Osteoblast (primary cell): ENCODE data around the gene NPPA. TPM values are rescaled to one million over a fixed set of nuclear protein-coding genes. Genes with fewer than 3 reads are reported as not detected.

Source experiments
- DNase-seq: peaks from one replicate; pipeline ENCODE4 v3.0.0; 2011; ENCODE audit warnings: low spot score, mixed read lengths; ENCODE audit not compliant: insufficient read length; ENCODE audit errors: missing footprints
- H2AFZ ChIP-seq: 2 replicates; pipeline ENCODE4 v1.6.0; 2011; ENCODE audit warnings: mild to moderate bottlenecking, low read length
- H3K27ac ChIP-seq: 2 replicates; pipeline ENCODE4 v1.5.1; 2011; ENCODE audit warnings: mild to moderate bottlenecking, low read depth, low read length, moderate library complexity
- H3K27me3 ChIP-seq: 2 replicates; pipeline ENCODE4 v1.6.0; 2012; ENCODE audit warnings: mild to moderate bottlenecking, control low read depth, inconsistent platforms, low read length, moderate library complexity; ENCODE audit not compliant: insufficient read depth
- H3K36me3 ChIP-seq: 2 replicates; pipeline ENCODE4 v1.5.1; 2011; ENCODE audit warnings: mild to moderate bottlenecking, low read length, control low read depth, moderate library complexity; ENCODE audit not compliant: insufficient read depth
- H3K4me1 ChIP-seq: 2 replicates; pipeline ENCODE4 v1.5.1; 2011; ENCODE audit warnings: mild to moderate bottlenecking, low read length, control low read depth, moderate library complexity; ENCODE audit not compliant: insufficient read depth
- H3K4me2 ChIP-seq: 2 replicates; pipeline ENCODE4 v1.6.0; 2011; ENCODE audit warnings: mild to moderate bottlenecking, low read length; ENCODE audit not compliant: insufficient read depth
- H3K4me3 ChIP-seq: fragments of 200-600 bp; sonication (generic); 3 replicates; pipeline ENCODE4 v1.5.1; 2012; ENCODE audit warnings: mild to moderate bottlenecking, low read length, inconsistent platforms; ENCODE audit not compliant: insufficient read depth
- H3K79me2 ChIP-seq: 2 replicates; pipeline ENCODE4 v1.6.0; 2012; ENCODE audit warnings: mild to moderate bottlenecking, low read length, control low read depth, inconsistent platforms; ENCODE audit not compliant: insufficient read depth
- H3K9me3 ChIP-seq: 2 replicates; pipeline ENCODE4 v1.5.1; 2011; ENCODE audit warnings: low read depth, low read length, control low read depth
- H4K20me1 ChIP-seq: 2 replicates; pipeline ENCODE4 v1.6.0; 2012; ENCODE audit warnings: mild to moderate bottlenecking, low read length, control low read depth; ENCODE audit not compliant: insufficient read depth
- total RNA-seq: library from RNA; depleted of rRNA; stranded (reverse); fragments of >200 nt; gene quantifications from 2 replicates; pipeline ENCODE4 v1.2.3, GENCODE V29; 2012
- TF ChIP-seq, protein P1 (sequence below): IDR thresholded peaks from 2 replicates; pipeline ENCODE4 v1.5.1; 2011; ENCODE audit warnings: mild to moderate bottlenecking, low read depth, low read length, moderate library complexity; ENCODE audit errors: extremely low read depth

Gene NPPA
- total RNA-seq, 1 donor = not detected

DNA sequence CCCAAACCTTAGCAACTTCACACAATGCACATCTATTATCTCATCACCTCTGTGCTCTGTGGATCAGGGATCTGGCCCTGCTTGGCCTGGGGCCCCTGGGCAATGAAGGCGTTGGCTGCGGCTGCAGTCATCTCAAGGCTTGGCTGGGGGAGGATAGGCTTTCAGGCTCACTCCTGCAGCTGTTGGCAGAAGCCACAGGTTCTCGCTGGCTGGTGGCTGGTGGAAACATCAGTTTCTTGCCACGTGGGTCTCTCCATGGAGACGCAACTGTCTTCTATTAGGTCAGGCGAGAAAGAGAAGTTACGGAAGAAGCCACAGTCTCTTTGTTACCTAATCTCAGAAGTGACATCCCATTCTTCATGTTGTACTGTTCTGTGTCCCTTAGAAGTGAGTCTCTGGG lies 3.6 kb upstream of the NPPA start:
- TF ChIP-seq, protein P1, sequence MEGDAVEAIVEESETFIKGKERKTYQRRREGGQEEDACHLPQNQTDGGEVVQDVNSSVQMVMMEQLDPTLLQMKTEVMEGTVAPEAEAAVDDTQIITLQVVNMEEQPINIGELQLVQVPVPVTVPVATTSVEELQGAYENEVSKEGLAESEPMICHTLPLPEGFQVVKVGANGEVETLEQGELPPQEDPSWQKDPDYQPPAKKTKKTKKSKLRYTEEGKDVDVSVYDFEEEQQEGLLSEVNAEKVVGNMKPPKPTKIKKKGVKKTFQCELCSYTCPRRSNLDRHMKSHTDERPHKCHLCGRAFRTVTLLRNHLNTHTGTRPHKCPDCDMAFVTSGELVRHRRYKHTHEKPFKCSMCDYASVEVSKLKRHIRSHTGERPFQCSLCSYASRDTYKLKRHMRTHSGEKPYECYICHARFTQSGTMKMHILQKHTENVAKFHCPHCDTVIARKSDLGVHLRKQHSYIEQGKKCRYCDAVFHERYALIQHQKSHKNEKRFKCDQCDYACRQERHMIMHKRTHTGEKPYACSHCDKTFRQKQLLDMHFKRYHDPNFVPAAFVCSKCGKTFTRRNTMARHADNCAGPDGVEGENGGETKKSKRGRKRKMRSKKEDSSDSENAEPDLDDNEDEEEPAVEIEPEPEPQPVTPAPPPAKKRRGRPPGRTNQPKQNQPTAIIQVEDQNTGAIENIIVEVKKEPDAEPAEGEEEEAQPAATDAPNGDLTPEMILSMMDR = no peak
- Histone ChIP-seq H3K79me2 (no peaks in the 10 kb centered on the region), H3K36me3 (no peaks in the 10 kb centered on the region), H3K27me3 (no peaks in the 10 kb centered on the region), H3K4me3 (no peak overlapping the region), H3K4me1 (no peaks in the 10 kb centered on the region), H3K27ac (no peak overlapping the region), H3K9me3 (no peaks in the 10 kb centered on the region), H2AFZ (no peak overlapping the region), H3K4me2 (no peak overlapping the region), H4K20me1 (peaks cover 4% of the 10 kb centered on the region)
- no peak for DNase-seq

DNA sequence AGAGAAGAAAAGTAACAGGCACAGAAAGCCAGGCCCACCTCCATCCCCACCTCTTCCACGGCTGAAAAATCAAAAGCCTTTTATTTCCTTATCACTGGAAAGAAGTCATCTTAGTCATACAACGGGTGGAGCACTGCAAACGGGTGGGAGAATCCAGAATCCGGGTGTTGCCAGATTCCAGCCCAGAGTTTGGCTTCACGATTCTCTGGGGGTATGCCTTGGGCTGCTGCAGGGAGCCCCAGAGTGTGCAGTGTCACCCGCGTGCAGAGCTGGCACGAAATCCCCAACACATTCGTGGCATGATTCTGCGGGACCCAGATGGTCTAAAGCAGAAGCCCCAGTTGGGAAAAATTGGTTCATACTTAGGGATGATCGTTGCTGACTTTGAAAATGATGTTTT lies 2.6 kb upstream of the NPPA start:
- Histone ChIP-seq H3K9me3 (no peaks in the 10 kb centered on the region), H3K4me1 (no peaks in the 10 kb centered on the region), H3K27ac (no peak overlapping the region), H3K4me2 (no peak overlapping the region), H3K4me3 (no peak overlapping the region), H3K36me3 (peaks cover 9% of the 10 kb centered on the region), H4K20me1 (peaks cover 11% of the 10 kb centered on the region), H3K79me2 (no peaks in the 10 kb centered on the region), H3K27me3 (no peaks in the 10 kb centered on the region), H2AFZ (no peak overlapping the region)
- DNase-seq = no peak
- TF ChIP-seq, protein P1 = no peak

DNA sequence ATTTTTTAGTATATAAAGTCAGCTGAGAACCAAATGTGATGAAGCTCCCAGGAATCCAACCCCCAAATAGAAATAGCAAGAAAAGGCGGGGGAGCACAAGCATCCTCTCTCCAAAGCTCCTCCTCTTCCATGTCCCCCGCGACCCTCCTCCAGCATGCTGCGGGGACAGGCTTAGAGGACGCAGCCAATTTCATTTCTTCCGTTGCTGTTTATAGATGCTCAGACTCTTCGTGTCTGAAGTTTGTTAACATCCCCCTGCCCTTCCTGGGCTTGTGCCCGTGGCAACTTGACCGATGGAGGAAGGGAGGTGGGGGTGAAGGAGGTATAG lies 754 bp upstream of the NPPA start:
- TF ChIP-seq, protein P1 = no peak
- Histone ChIP-seq H3K4me3 (no peak overlapping the region), H4K20me1 (peaks cover 13% of the 10 kb centered on the region), H3K27me3 (no peaks in the 10 kb centered on the region), H3K27ac (no peak overlapping the region), H2AFZ (no peak overlapping the region), H3K79me2 (no peaks in the 10 kb centered on the region), H3K4me2 (no peak overlapping the region), H3K36me3 (peaks cover 20% of the 10 kb centered on the region), H3K9me3 (no peaks in the 10 kb centered on the region), H3K4me1 (no peaks in the 10 kb centered on the region)
- no peak for DNase-seq

DNA sequence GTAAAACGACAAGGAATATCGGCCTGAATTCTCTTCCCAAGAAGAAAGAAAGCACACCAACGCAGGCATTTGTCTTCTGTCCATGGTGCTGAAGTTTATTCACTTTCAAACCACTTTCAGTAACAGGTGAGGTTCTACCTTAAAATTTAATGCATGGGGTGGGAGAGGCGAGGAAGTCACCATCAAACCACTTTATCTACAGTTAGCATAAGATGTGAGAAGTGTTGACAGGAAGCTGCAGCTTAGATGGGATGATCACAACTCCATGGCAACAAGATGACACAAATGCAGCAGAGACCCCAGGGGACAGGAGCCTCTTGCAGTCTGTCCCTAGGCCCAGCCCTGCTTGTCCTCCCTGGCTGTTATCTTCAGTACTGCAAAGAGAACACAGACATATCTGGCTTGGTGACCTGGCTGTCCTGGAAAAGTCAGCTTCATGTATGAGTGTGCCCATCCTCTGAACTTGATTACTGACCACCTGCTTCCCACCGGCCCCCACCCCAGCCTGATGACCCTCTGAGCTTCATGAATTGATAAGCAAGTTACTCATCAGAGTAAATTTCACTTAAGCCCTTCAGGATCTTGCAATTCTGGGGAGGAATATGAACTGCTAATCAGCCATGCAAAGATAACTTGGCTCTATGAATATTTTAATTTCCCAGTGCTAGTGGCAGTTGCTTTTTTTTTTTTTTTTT lies 1.8 kb downstream of the NPPA start:
- DNase-seq = peak; percentile 85
- no peaks in the 10 kb centered on the region for H3K4me1 ChIP-seq

More for the DNA sequence above, 1.8 kb downstream of the NPPA start:
- no peaks in the 10 kb centered on the region for H3K27me3 ChIP-seq
- no peak overlapping the region for H3K27ac ChIP-seq
- TF ChIP-seq, protein P1 = no peak
- no peak overlapping the region for H3K4me3 ChIP-seq
- no peak overlapping the region for H2AFZ ChIP-seq
- no peaks in the 10 kb centered on the region for H3K9me3 ChIP-seq
- no peak overlapping the region for H3K4me2 ChIP-seq
- peaks cover 13% of the 10 kb centered on the region for H4K20me1 ChIP-seq
- no peaks in the 10 kb centered on the region for H3K79me2 ChIP-seq
- peaks cover 40% of the 10 kb centered on the region for H3K36me3 ChIP-seq
